Measurements from ENCODE around the gene OPCML. TPM values are rescaled to one million over a fixed set of nuclear protein-coding genes. Genes with fewer than 3 reads are reported as not detected.

The OPCML gene
- total RNA-seq, 1 experiment from 2014 or later = not detected

GRCh38 chr11:132804258-132804657, 728.0 kb downstream of the OPCML start:
- no TSS peak for BruUV-seq (replicated peaks)
- H3K27me3 ChIP-seq (replicated peaks; ENCODE audit: control insufficient read depth, insufficient read depth, low read length) = no peaks in the 10 kb centered on the region
- Mint-ChIP-seq H3K4me3 (ENCODE audit: unreplicated experiment) (no peak overlapping the region), H3K27ac (ENCODE audit: unreplicated experiment) (no peak overlapping the region), H3K9me3 (ENCODE audit: unreplicated experiment) (no peaks in the 10 kb centered on the region), H3K36me3 (ENCODE audit: insufficient read depth, unreplicated experiment) (no peaks in the 10 kb centered on the region), H3K27me3 (ENCODE audit: insufficient read depth, unreplicated experiment) (peaks cover 8% of the 10 kb centered on the region), H3K4me1 (ENCODE audit: low read depth, unreplicated experiment) (no peaks in the 10 kb centered on the region)
- H3K4me3 ChIP-seq (ENCODE audit: low read depth, low read length) = no peak overlapping the region
- no peaks in the 10 kb centered on the region for H3K4me1 ChIP-seq
- no peak for DNase-seq
- intact Hi-C loops (cut with micrococcal nuclease; ENCODE audit: unreplicated experiment) = no loop called here
- CTCF ChIA-PET = no interaction called here
- TF ChIP-seq CTCF (IDR thresholded peaks at IDR 0.05; ENCODE audit: insufficient read depth in 1 of 2, low read depth in 1 of 2, low read length in 1 of 2, severe bottlenecking in 1 of 2, unreplicated experiment in 1 of 2) = no peak
- POLR2A ChIA-PET = no interaction called here
- no peaks in the 10 kb centered on the region for H3K36me3 ChIP-seq (ENCODE audit: control insufficient read depth, insufficient read depth, low read length)
- H3K9me3 ChIP-seq = peaks cover 8% of the 10 kb centered on the region; the same call in 1 of the 2 replicates

GRCh38 chr11:132803436-132803835, 728.9 kb downstream of the OPCML start:
- no peak for DNase-seq
- no peak for TF ChIP-seq CTCF (IDR thresholded peaks at IDR 0.05; ENCODE audit: insufficient read depth in 1 of 2, low read depth in 1 of 2, low read length in 1 of 2, severe bottlenecking in 1 of 2, unreplicated experiment in 1 of 2)
- Mint-ChIP-seq H3K9me3 (ENCODE audit: unreplicated experiment) (no peaks in the 10 kb centered on the region), H3K27me3 (ENCODE audit: insufficient read depth, unreplicated experiment) (peaks cover 6% of the 10 kb centered on the region), H3K4me1 (ENCODE audit: low read depth, unreplicated experiment) (no peaks in the 10 kb centered on the region), H3K36me3 (ENCODE audit: insufficient read depth, unreplicated experiment) (no peaks in the 10 kb centered on the region), H3K27ac (ENCODE audit: unreplicated experiment) (no peak overlapping the region), H3K4me3 (ENCODE audit: unreplicated experiment) (no peak overlapping the region)
- Histone ChIP-seq H3K4me1 (no peaks in the 10 kb centered on the region), H3K36me3 (ENCODE audit: control insufficient read depth, insufficient read depth, low read length) (no peaks in the 10 kb centered on the region), H3K4me3 (ENCODE audit: low read depth, low read length) (no peak overlapping the region), H3K9me3 (peaks cover 8% of the 10 kb centered on the region; the same call in 1 of the 2 replicates), H3K27me3 (replicated peaks; ENCODE audit: control insufficient read depth, insufficient read depth, low read length) (no peaks in the 10 kb centered on the region)
- CTCF ChIA-PET = interaction anchor here (0.7 kb wide), 1 partner anchor 11 kb away, joined by 3 read pairs; no protein-coding TSS in a partner anchor
- BruUV-seq (replicated peaks) = no TSS peak
- POLR2A ChIA-PET = no interaction called here
- intact Hi-C loops (cut with micrococcal nuclease; ENCODE audit: unreplicated experiment) = no loop called here

GRCh38 chr11:132802947-132803346, 729.4 kb downstream of the OPCML start:
- peaks cover 8% of the 10 kb centered on the region; the same call in 1 of the 2 replicates for H3K9me3 ChIP-seq
- no peak for DNase-seq
- no peaks in the 10 kb centered on the region for H3K27me3 ChIP-seq (replicated peaks; ENCODE audit: control insufficient read depth, insufficient read depth, low read length)
- H3K4me1 Mint-ChIP-seq (ENCODE audit: low read depth, unreplicated experiment) = no peaks in the 10 kb centered on the region
- H3K9me3 Mint-ChIP-seq (ENCODE audit: unreplicated experiment) = no peaks in the 10 kb centered on the region
- H3K4me3 Mint-ChIP-seq (ENCODE audit: unreplicated experiment) = no peak overlapping the region
- H3K4me1 ChIP-seq = no peaks in the 10 kb centered on the region
- H3K36me3 ChIP-seq (ENCODE audit: control insufficient read depth, insufficient read depth, low read length) = no peaks in the 10 kb centered on the region
- TF ChIP-seq CTCF (IDR thresholded peaks at IDR 0.05; ENCODE audit: insufficient read depth in 1 of 2, low read depth in 1 of 2, low read length in 1 of 2, severe bottlenecking in 1 of 2, unreplicated experiment in 1 of 2) = no peak
- no TSS peak for BruUV-seq (replicated peaks)
- intact Hi-C loops (cut with micrococcal nuclease; ENCODE audit: unreplicated experiment) = no loop called here
- ChIA-PET CTCF (interaction anchor here (0.7 kb wide), 1 partner anchor 12 kb away, joined by 3 read pairs; no protein-coding TSS in a partner anchor), POLR2A (no interaction called here)
- H3K27me3 Mint-ChIP-seq (ENCODE audit: insufficient read depth, unreplicated experiment) = peaks cover 4% of the 10 kb centered on the region
- H3K27ac Mint-ChIP-seq (ENCODE audit: unreplicated experiment) = no peak overlapping the region
- no peaks in the 10 kb centered on the region for H3K36me3 Mint-ChIP-seq (ENCODE audit: insufficient read depth, unreplicated experiment)
- no peak overlapping the region for H3K4me3 ChIP-seq (ENCODE audit: low read depth, low read length)
